Measurements from ENCODE around the gene XXYLT1. TPM values are rescaled to one million over a fixed set of nuclear protein-coding genes. Genes with fewer than 3 reads are reported as not detected.

Gene XXYLT1
- total and polyA plus RNA-seq, 9 of the 15 experiments (the other 6 are each of a cell fraction or from before 2014, with no cell fraction given): 1.9 to 18.9 (median 15.0) TPM

DNA sequence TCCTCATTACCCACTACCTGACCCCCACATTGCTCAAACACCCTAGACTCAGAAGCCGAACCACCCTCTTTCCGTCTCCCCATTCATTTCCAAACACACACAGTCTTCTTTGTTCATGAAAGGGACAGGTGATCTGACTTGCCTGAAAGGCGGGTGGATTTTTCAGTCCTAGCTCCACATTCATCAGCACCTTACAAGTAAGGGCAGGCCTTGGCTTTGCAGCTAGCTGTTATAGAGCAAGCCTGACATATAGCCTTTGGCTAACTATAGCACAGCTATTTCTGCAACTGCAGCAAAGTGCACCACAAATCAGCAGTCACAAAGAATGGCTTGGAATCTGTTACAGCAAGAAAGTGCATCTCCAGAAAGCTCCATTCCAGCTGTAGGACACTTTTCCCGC lies 139.8 kb downstream of the XXYLT1 start:
- ChIA-PET CTCF (ENCODE audit: low intra/inter-chr PET ratio) (no interaction called here), POLR2A (interaction anchor here (0.6 to 1.7 kb wide), 2 partner anchors 8 to 16 kb away, joined by 3 to 5 read pairs; no protein-coding TSS in a partner anchor)
- Histone ChIP-seq H4K20me1 (replicated peaks; ENCODE audit: control insufficient read depth, insufficient read depth, low read length) (no peaks in the 10 kb centered on the region), H3K27ac (ENCODE audit: extremely low read depth, low read depth, low read length) (no peak overlapping the region), H3K27me3 (ENCODE audit: control insufficient read depth in 2 of 2, insufficient read depth in 2 of 2, low read length in 2 of 2) (no peaks in the 10 kb centered on the region), H3K9me3 (replicated peaks; ENCODE audit: control insufficient read depth, insufficient read depth, low read depth, low read length) (no peaks in the 10 kb centered on the region), H3K4me3 (no peak overlapping the region), H3K4me2 (ENCODE audit: insufficient read depth, low read length) (no peak overlapping the region), H3K9ac (ENCODE audit: insufficient read depth in 1 of 2, low read depth in 2 of 2, low read length in 2 of 2) (no peak overlapping the region; a peak in 1 of 4 replicates), H3K79me2 (ENCODE audit: control insufficient read depth, insufficient read depth, low read length) (no peaks in the 10 kb centered on the region), H2AFZ (ENCODE audit: low read depth, low read length) (no peak overlapping the region), H3K9me1 (ENCODE audit: control insufficient read depth, insufficient read depth, low read length) (no peaks in the 10 kb centered on the region), H3K36me3 (ENCODE audit: control insufficient read depth, insufficient read depth, low read length) (peaks cover 2% of the 10 kb centered on the region; the same call in 1 of the 3 replicates), H3K4me1 (replicated peaks in 1 of 2; ENCODE audit: control insufficient read depth in 2 of 2, insufficient read depth in 2 of 2, low read length in 2 of 2) (peaks cover 0 to 11% of the 10 kb centered on the region in 2 experiments; a peak in 3 of 5 replicates)
- ATAC-seq (no peak), DNase-seq (ENCODE audit: extremely low read depth in 1 of 4, low spot score in 3 of 4) (no peak), FAIRE-seq (no peak)
- TF ChIP-seq ARHGAP35 (IDR thresholded peaks at IDR 0.05; ENCODE audit: partially characterized antibody) (no peak), POLR3G (IDR thresholded peaks at IDR 0.05; ENCODE audit: extremely low read depth, insufficient read length, insufficient replicate concordance) (no peak), CREB1 (IDR thresholded peaks at IDR 0.05) (no peak), CREB1 (CRISPR knock-in tag; IDR thresholded peaks at IDR 0.05) (no peak), HDAC1 (IDR thresholded peaks at IDR 0.05) (no peak), BRCA1 (IDR thresholded peaks at IDR 0.05) (no peak), BRCA1 (CRISPR knock-in tag; IDR thresholded peaks at IDR 0.05) (no peak)
- in situ Hi-C loops (cut with MboI): no loop called here
- no TSS peak for BruUV-seq (replicated peaks)
- 90% methylated on average over 4 of the region's 4 CpGs for WGBS (ENCODE audit: insufficient coverage, low coverage, missing lambda C conversion rate)
- intact Hi-C loops (cut with micrococcal nuclease): no loop called here

Measured in K562 (cell line).